Stomach (tissue), 8 donors: ENCODE results near the gene SMIM45.

ENCODE experiments used
- DNase-seq, 2 donors: peaks; one replicate each; pipeline versions ENCODE4 v3.0.0 to v3.0.0-alpha.2; 2013 to 2019
- H3K27ac ChIP-seq, 5 donors: fragments of 200-600 bp in 4 of 5; sonication (generic) in 4 of 5; one replicate each; pipeline ENCODE4 v1.5.1; 2013 to 2019; ENCODE audit warnings: mild to moderate bottlenecking in 1 of 5, moderate library complexity in 1 of 5
- H3K27me3 ChIP-seq, 3 donors: fragments of 200-600 bp; sonication (generic); one replicate each; pipeline ENCODE4 v1.5.1; 2017 to 2019; ENCODE audit warnings: mixed run types in 1 of 3
- H3K36me3 ChIP-seq, 4 donors: fragments of 200-600 bp; sonication (generic); 1 replicate in 3 of 4; 2 replicates in 1 of 4; pipeline ENCODE4 v1.5.1; 2016 to 2019
- H3K4me1 ChIP-seq, 4 donors: fragments of 200-600 bp; sonication (generic); one replicate each; pipeline ENCODE4 v1.5.1; 2016 to 2019
- H3K4me3 ChIP-seq, 4 donors: fragments of 200-600 bp; sonication (generic) in 3 of 4; one replicate each; pipeline ENCODE4 v1.5.1; 2016 to 2019; ENCODE audit warnings: mild to moderate bottlenecking in 1 of 4
- H3K9me3 ChIP-seq, 4 donors: fragments of 200-600 bp; sonication (generic); one replicate each; pipeline ENCODE4 v1.5.1; 2016 to 2019
- CTCF ChIP-seq, 7 experiments: fragments of 450-650 bp in 4 of 7; fragments of 200-600 bp in 3 of 7; sonication (generic) in 3 of 7; IDR thresholded peaks; one replicate each; pipeline ENCODE4 v1.5.1; 2016 to 2019; ENCODE audit warnings: antibody characterized with exemption in 7 of 7, control low read depth in 2 of 7, mild to moderate bottlenecking in 1 of 7
- EP300 ChIP-seq: sonication (generic); formaldehyde crosslinking; IDR thresholded peaks from one replicate; pipeline ENCODE4 v1.6.1; 2017; ENCODE audit warnings: antibody characterized with exemption
- POLR2A ChIP-seq, 4 donors: fragments of 450-650 bp; IDR thresholded peaks; one replicate each; pipeline ENCODE4 v1.6.1; 2016; ENCODE audit warnings: antibody characterized with exemption in 4 of 4, control low read depth in 2 of 4, mild to moderate bottlenecking in 1 of 4, moderate library complexity in 1 of 4
- POLR2AphosphoS5 ChIP-seq, 3 donors: sonication (generic); formaldehyde crosslinking; IDR thresholded peaks; one replicate each; pipeline ENCODE4 v1.6.1; 2016; ENCODE audit warnings: antibody characterized with exemption in 3 of 3
- WGBS, 5 donors: extraction: QIAGEN DNeasy Blood & Tissue Kit in 3 of 5; methylation state at CpG; one replicate each; pipeline versions ENCODE4 v1.1.5 to v1.1.7; 2013 to 2018; 5-methylcytosine and 5-hydroxymethylcytosine counted together
- intact Hi-C: fragments of 100-400 bp; cut with DNase I; formaldehyde crosslinking; loops from one replicate; pipeline ENCODE4 v1.15.1; 2023; ENCODE audit warnings: low total_unique reads
- donor health status: healthy with polysubstance abuse.
- donor health status: Bipolar disorder and iron deficiency.
- donor health status: healthy.

SMIM45 gene

GRCh38 chr22:41927813-41928212, 24.1 kb upstream of the SMIM45 start:
- H3K9me3 ChIP-seq: no peaks in the 10 kb centered on the region
- no peaks in the 10 kb centered on the region for H3K36me3 ChIP-seq
- TF ChIP-seq POLR2A (IDR thresholded peaks at IDR 0.05) (no peak), POLR2AphosphoS5 (IDR thresholded peaks at IDR 0.05) (no peak), EP300 (no peak), CTCF (IDR thresholded peaks at IDR 0.05) (no peak)
- no peak overlapping the region for H3K27ac ChIP-seq
- no peak for DNase-seq
- no peak overlapping the region for H3K4me3 ChIP-seq
- H3K27me3 ChIP-seq: peaks cover 0 to 53% (median 20%) of the 10 kb centered on the region in 3 donors
- WGBS, 5 donors: 68 to 84% (median 79%) methylated on average over 6 of the region's 6 CpGs
- intact Hi-C loops: no loop called here
- H3K4me1 ChIP-seq: peaks cover 10 to 16% (median 15%) of the 10 kb centered on the region in 4 donors

DNA sequence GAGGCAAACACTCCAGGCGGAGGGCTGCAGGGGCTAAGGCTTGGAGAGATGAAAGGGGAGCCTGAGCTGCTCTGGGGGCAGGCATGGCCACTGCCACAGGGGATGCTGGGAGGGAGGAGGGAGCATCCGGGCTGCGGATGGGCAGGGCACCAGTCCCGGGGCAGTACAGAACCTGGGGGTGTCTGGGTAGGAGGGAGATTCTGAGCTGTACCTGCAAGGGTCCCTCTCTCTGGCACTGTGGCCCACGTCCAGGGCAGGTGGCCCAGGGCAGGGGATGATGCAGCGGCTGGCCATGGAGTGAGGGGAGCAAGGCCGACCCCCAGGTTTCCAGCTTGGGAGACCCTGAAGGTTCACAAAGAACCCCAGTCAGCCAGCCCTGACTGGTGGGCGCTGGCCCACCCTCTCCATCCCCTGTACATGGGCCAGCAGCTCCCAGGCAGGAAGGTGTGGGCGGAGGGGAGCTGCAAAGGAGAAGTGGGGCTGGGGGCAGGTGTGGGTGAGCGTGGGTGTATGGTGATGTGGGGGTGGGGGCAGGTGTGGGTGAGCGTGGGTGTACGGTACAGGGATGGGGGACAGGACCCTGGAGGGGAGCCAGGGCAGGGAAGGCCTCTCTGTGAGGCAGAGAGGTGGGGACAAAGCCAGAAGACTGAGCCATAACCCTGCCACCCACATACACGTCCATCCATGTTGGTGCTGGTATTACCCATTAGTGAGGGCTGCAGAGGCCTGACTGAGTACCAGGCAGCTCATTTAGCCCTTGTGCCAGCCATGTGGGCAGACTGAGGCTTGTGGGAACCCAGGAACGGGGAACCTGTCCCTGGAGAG, 23.1 kb upstream of the SMIM45 start:
- H3K27me3 ChIP-seq: peaks cover 0 to 44% (median 20%) of the 10 kb centered on the region in 3 donors
- intact Hi-C loops: no loop called here
- 74 to 82% (median 81%) methylated on average over 14 of the region's 14 CpGs for WGBS, 5 donors
- DNase-seq: no peak
- H3K36me3 ChIP-seq: no peaks in the 10 kb centered on the region
- H3K4me1 ChIP-seq: peaks cover 10 to 16% (median 15%) of the 10 kb centered on the region in 4 donors
- H3K4me3 ChIP-seq: no peak overlapping the region
- no peaks in the 10 kb centered on the region for H3K9me3 ChIP-seq
- no peak overlapping the region for H3K27ac ChIP-seq
- no peak for TF ChIP-seq POLR2AphosphoS5 (IDR thresholded peaks at IDR 0.05)
- TF ChIP-seq POLR2A (IDR thresholded peaks at IDR 0.05): no peak
- no peak for TF ChIP-seq EP300
- no peak for TF ChIP-seq CTCF (IDR thresholded peaks at IDR 0.05)

DNA sequence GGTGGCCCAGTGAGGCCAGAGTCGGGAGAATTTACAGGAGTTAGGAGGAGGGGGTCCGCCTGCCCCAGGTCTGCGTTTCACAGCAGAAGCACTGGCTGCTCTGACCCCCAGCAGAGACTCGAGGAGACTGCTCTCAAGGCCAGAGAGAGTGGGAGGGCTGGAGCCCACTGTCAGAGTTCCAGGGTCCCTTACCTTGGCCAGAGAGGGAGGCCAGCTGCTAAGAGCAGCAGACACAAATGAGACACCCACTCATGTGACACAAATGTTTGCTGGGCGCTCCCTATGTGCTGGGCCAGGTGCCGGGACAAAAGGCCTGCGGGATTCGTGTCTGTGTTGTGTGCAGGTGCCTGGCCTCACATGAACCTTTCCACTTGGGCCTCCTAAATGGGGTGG, 22.5 kb upstream of the SMIM45 start:
- Histone ChIP-seq H3K4me3 (no peak overlapping the region), H3K9me3 (no peaks in the 10 kb centered on the region), H3K4me1 (peaks cover 10 to 16% (median 15%) of the 10 kb centered on the region in 4 donors), H3K36me3 (no peaks in the 10 kb centered on the region), H3K27ac (no peak overlapping the region), H3K27me3 (peaks cover 0 to 37% (median 20%) of the 10 kb centered on the region in 3 donors)
- no peak for DNase-seq
- 63 to 81% (median 72%) methylated on average over 6 to 8 of the region's 8 CpGs for WGBS, 5 donors
- no peak for TF ChIP-seq POLR2A (IDR thresholded peaks at IDR 0.05)
- TF ChIP-seq CTCF (IDR thresholded peaks at IDR 0.05): no peak
- no peak for TF ChIP-seq POLR2AphosphoS5 (IDR thresholded peaks at IDR 0.05)
- TF ChIP-seq EP300: no peak
- intact Hi-C loops: no loop called here

- DNase-seq: no peak
Observed at GRCh38 chr22:41931701-41932269, 20.2 kb upstream of the SMIM45 start.

More at GRCh38 chr22:41931701-41932269, 20.2 kb upstream of the SMIM45 start:
- Histone ChIP-seq H3K36me3 (no peaks in the 10 kb centered on the region), H3K4me3 (no peak overlapping the region), H3K27me3 (peaks cover 0 to 15% (median under 1%) of the 10 kb centered on the region in 3 donors), H3K9me3 (no peaks in the 10 kb centered on the region), H3K27ac (no peak overlapping the region), H3K4me1 (peaks cover under 1 to 2% (median 2%) of the 10 kb centered on the region in 4 donors)
- no peak for TF ChIP-seq CTCF (IDR thresholded peaks at IDR 0.05)
- no peak for TF ChIP-seq EP300
- TF ChIP-seq POLR2A (IDR thresholded peaks at IDR 0.05): no peak
- TF ChIP-seq POLR2AphosphoS5 (IDR thresholded peaks at IDR 0.05): no peak
- intact Hi-C loops: loop anchor here (10.0 kb wide), 1 partner anchor 177 kb away; no protein-coding TSS in a partner anchor
- 65 to 81% (median 73%) methylated on average over 10 of the region's 10 CpGs for WGBS, 5 donors
